HG03064 (cell line): Measurements from ENCODE around the gene ALPL.
"Not testable (repeated sequence)": the region's sequence is repeated elsewhere in the genome, so short reads cannot be mapped to it uniquely, and the experiment has no call there.

Experiments used
- ATAC-seq: cut with Tn5 transposase; IDR thresholded peaks from one replicate; pipeline ENCODE4 v1.9.1; 2021; ENCODE audit warnings: low read depth; ENCODE audit not compliant: unreplicated experiment

ALPL gene

GRCh38 chr1:21507511-21508270 is 1.5 kb upstream of the ALPL start:
- no peak for ATAC-seq

GRCh38 chr1:21508580-21509350 is 458 bp upstream of the ALPL start:
- no peak for ATAC-seq

- no peak for ATAC-seq
These were observed 880 bp downstream of the ALPL start for GRCh38 chr1:21510113-21510493.

DNA sequence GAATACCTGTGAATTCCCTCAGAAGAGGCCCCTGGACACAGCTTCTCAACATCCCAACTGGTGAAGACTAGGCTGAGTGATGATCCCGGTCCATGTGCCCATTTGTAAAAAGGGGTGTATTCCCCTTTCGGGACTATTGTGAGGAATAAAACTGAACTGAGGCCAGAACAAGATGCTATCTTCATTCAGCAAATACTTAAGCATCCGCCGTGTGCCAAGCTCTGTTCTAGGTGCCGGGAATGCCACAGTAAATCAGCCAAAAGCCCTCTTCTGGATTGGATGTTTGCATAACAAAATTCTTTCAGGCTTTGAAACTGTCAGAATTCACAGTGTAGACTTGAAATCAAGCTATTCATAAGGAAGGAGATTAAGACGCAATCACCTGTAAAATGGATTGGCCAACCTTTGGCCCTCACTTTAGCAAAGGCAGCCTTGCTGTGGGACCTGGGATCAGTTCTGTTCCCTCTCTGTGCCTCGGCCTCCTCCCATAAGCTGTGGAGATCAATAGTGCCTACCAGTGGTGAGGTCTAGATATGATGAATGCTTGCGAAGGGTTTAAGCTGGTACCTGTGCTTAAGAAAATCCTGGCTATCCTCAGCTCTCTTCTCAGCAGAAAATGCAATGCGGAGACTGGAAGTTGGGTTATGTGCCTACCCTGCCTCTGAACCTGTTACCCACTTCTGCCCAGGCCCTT is 1.8 kb downstream of the ALPL start:
- ATAC-seq = no peak

- ATAC-seq = no peak
These were observed 2.6 kb downstream of the ALPL start for GRCh38 chr1:21511579-21512522.

DNA sequence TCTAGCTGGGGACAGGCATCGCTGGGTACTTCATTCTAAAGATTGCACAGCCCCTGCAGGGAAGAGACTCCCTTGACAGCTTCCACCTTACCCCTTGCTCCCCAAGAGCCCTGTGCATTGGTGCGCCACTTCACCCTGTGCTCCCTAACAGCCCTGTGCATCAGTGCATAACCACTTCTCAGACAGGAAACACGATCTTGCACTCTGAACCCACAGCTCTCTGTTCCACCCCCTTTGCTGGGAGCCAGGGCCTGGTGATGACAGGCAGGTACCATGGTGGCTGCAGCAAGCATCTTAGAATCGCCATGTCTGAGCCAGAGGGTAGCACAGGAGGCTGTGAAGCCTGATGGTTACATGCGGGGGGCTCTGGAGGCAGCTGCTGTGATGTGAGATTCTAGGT is 5.0 kb downstream of the ALPL start:
- peak; percentile 64 for ATAC-seq

- no peak for ATAC-seq
These were observed 8.0 kb downstream of the ALPL start for GRCh38 chr1:21517161-21517589.

DNA sequence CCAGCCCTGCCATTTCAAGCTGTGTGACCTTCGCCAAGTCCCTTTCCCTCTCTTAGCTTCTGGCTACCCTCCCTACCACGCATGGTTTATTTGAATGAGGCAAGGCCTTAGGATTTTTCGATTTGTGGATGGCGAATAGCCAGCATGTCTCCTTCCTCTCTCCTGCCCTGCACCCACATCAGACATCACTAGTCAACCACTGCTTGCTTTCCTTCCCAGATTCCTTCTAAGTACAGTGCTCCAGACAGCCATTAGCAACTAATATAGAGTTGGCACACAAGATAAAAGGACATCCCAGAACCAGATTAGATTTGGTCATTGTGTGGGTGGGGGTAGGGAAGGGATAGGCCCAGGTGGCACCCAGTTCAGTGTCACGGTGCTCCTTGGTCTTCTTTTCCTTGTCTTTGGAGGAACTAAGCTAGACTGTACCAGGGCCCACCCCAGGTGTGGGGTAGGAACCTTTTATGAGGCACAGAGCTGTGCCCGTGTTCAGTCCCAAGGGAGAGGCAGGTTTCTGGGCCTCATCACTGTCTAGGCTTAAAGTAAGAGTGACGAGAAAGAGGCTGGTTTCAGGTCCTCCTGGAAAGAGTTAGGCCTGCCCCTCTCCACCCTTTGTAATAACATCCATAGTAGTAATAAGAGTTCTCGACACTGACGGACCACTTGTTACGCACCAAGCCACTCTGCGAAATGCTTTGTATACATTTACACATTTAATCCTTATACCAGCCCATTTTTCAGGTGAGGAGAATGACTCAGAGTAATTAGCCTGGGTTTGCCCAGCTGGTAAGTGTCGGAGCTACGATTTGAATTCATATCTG is 8.6 kb downstream of the ALPL start:
- no peak for ATAC-seq

GRCh38 chr1:21518774-21519455 is 9.7 kb downstream of the ALPL start:
- no peak for ATAC-seq

DNA sequence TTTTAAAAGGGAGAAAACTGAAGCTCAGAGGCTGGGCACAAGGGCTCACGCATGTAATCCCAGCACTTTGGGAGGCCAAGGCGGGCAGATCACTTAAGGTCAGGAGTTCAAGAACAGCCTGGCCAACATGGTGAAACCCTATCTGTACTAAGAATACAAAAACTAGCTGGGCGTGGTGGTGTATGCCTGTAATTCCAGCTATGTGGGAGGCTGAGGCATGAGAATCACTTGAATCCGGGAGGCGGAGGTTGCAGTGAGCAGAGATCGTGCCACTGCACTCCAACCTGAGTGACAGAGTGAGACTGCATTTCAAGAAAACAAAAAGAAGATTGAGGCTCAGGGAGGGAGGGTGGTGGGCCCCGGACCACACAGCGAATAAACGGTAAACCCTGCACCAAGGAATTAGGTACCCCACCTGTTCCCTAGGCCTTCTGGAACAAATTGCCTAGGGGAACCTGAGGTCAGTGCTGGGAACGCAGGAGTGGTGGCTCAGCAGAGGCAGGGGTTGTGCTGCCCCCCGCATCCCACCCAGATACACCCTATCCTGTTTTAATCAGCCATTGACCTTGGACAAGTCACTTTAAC is 10.4 kb downstream of the ALPL start:
- ATAC-seq = not testable (repeated sequence)

GRCh38 chr1:21520899-21521716 is 11.9 kb downstream of the ALPL start:
- ATAC-seq = no peak

- ATAC-seq = no peak
These were observed 12.5 kb downstream of the ALPL start for GRCh38 chr1:21521717-21522060.

GRCh38 chr1:21522525-21523038 is 13.4 kb downstream of the ALPL start:
- ATAC-seq = no peak

GRCh38 chr1:21523297-21523813 is 14.1 kb downstream of the ALPL start:
- no peak for ATAC-seq

- ATAC-seq = no peak
These were observed 15.0 kb downstream of the ALPL start for GRCh38 chr1:21524220-21524619.

GRCh38 chr1:21524686-21525339 is 15.6 kb downstream of the ALPL start:
- no peak for ATAC-seq

DNA sequence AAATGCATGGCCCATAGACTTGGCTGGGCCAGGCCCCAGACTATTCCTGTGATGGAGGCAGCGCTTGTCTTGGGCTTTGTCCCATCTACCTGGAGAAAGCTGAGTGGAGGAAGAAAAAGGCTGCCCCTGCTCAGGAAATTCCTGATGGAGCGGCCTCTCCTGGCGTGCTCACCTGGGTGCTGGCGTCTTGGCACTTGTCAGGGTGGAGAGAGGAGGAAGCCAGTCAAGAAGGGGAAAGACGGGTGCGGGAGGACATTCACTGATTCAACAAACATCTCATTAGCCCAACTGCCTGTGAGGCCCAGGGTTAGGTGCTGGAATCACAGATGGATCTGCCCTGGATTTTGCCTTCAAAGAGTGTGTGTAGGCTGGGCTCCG is 16.1 kb downstream of the ALPL start:
- no peak for ATAC-seq
